Keratinocyte (primary cell): ENCODE data around the gene DKC1. TPM values are rescaled to one million over a fixed set of nuclear protein-coding genes. Genes with fewer than 3 reads are reported as not detected.

Experiments used
- polyA plus RNA-seq, 5 experiments: library from polyadenylated mRNA; depleted of rRNA in 3 of 5; stranded (reverse) in 3 of 5; stranded (forward) in 1 of 5; unstranded in 1 of 5; fragments of >200 nt; gene quantifications; 1 replicate in 1 of 5; 2 replicates in 3 of 5; 3 replicates in 1 of 5; pipeline versions ENCODE4 v1.2.1 to v1.2.3, GENCODE V29; 2011 to 2012; ENCODE audit warnings: missing spikeins in 2 of 5, low read depth in 1 of 5, low replicate concordance in 1 of 5
- small RNA-seq, 3 experiments: library from RNA; depleted of rRNA; stranded (forward); fragments of <200 nt; gene quantifications; one replicate each; pipeline ENCODE3, GENCODE V24; 2012; ENCODE audit warnings: low read depth in 3 of 3, low replicate concordance in 1 of 3; ENCODE audit not compliant: insufficient read length in 3 of 3

DKC1 gene
- polyA plus RNA-seq, 1 donor (not counting 4 experiments of a cell fraction or from before 2014, with no cell fraction given), result 80.7 TPM

Small RNA genes lying within 50 kb of the gene (small RNA-seq; reads per million reads assigned to genes)
- gene SNORA36A, result 0 reads per million in 3 experiments

Other genes starting within 250 kb of the DKC1 start
- 15.8 to 25.3 TPM (median 21.4 TPM) in 3 replicates for gene FAM3A, start 246.6 kb upstream of the DKC1 start, polyA plus RNA-seq
- 26.8 to 71.9 TPM (median 41.6 TPM) in 3 replicates for gene G6PD, start 216.0 kb upstream of the DKC1 start, polyA plus RNA-seq
- gene IKBKG, start 215.2 kb upstream of the DKC1 start, polyA plus RNA-seq, result 15.1 to 19.9 TPM (median 16.5 TPM) in 3 replicates
- not detected in 3 replicates for gene CTAG1A, start 177.7 kb upstream of the DKC1 start, polyA plus RNA-seq
- not detected in 3 replicates for gene CTAG1B, start 143.6 kb upstream of the DKC1 start, polyA plus RNA-seq
- gene CTAG2, start 109.3 kb upstream of the DKC1 start, polyA plus RNA-seq, result not detected in 3 replicates
- gene GAB3, start 11.8 kb upstream of the DKC1 start, polyA plus RNA-seq, result 0.10 to 0.33 TPM (median 0.18 TPM) in 3 replicates
- 2.3 to 7.4 TPM (median 4.9 TPM) in 3 replicates for gene MPP1, start 42.6 kb downstream of the DKC1 start, polyA plus RNA-seq
- not detected in 3 replicates for gene SMIM9, start 71.8 kb downstream of the DKC1 start, polyA plus RNA-seq
- gene F8A1, start 123.5 kb downstream of the DKC1 start, polyA plus RNA-seq, result 1.8 to 3.5 TPM (median 2.8 TPM) in 3 replicates